Astrocyte (in vitro differentiated cells and primary cell): ENCODE results near the gene PIGB. TPM values are rescaled to one million over a fixed set of nuclear protein-coding genes. Genes with fewer than 3 reads are reported as not detected.

Experiments used
- DNase-seq: peaks from one replicate; pipeline ENCODE4 v3.0.0-alpha.2; 2010; ENCODE audit warnings: low read depth
- FAIRE-seq: peaks from 2 replicates; lab custom pipeline; 2011; peaks lifted over from hg19 to GRCh38; lab: Jason Lieb, UNC
- H2AFZ ChIP-seq: 2 replicates; pipeline ENCODE4 v1.6.0; 2012; ENCODE audit warnings: low read depth, low read length, inconsistent platforms
- H3K27ac ChIP-seq: 2 replicates; pipeline ENCODE4 v1.5.1; 2011; ENCODE audit warnings: low read depth, low read length, inconsistent platforms
- H3K27me3 ChIP-seq: 2 replicates; pipeline ENCODE4 v1.6.0; 2011; ENCODE audit warnings: low read length, inconsistent platforms; ENCODE audit not compliant: insufficient read depth
- H3K36me3 ChIP-seq: 2 replicates; pipeline ENCODE4 v1.5.1; 2011; ENCODE audit warnings: low read length, inconsistent platforms; ENCODE audit not compliant: insufficient read depth
- H3K4me1 ChIP-seq: 2 replicates; pipeline ENCODE4 v1.5.1; 2011; ENCODE audit warnings: low read length, inconsistent platforms; ENCODE audit not compliant: insufficient read depth
- H3K4me2 ChIP-seq: 2 replicates; pipeline ENCODE4 v1.6.0; 2012; ENCODE audit warnings: low read length, inconsistent platforms
- H3K4me3 ChIP-seq: 2 replicates; pipeline ENCODE4 v1.5.1; 2011; ENCODE audit warnings: low read depth, mild to moderate bottlenecking, low read length, inconsistent platforms; ENCODE audit not compliant: insufficient read depth
- H3K79me2 ChIP-seq: 2 replicates; pipeline ENCODE4 v1.6.0; 2012; ENCODE audit warnings: mild to moderate bottlenecking, low read length, inconsistent platforms; ENCODE audit not compliant: insufficient read depth
- H3K9ac ChIP-seq: 2 replicates; pipeline ENCODE4 v1.6.0; 2012; ENCODE audit warnings: mild to moderate bottlenecking, low read length, inconsistent platforms
- H3K9me3 ChIP-seq: 2 replicates; pipeline ENCODE4 v1.5.1; 2012; ENCODE audit warnings: low read depth, mild to moderate bottlenecking, low read length, inconsistent platforms; ENCODE audit not compliant: insufficient read depth
- H4K20me1 ChIP-seq: 2 replicates; pipeline ENCODE4 v1.6.0; 2012; ENCODE audit warnings: low read length, inconsistent platforms; ENCODE audit not compliant: insufficient read depth
- H3K27ac Mint-ChIP-seq: one replicate; pipeline ENCODE4 v1.8.0; 2021; ENCODE audit warnings: mild to moderate bottlenecking, mixed read lengths; ENCODE audit not compliant: unreplicated experiment
- H3K27me3 Mint-ChIP-seq: one replicate; pipeline ENCODE4 v1.8.0; 2021; ENCODE audit warnings: low read depth, mixed read lengths; ENCODE audit not compliant: unreplicated experiment
- H3K36me3 Mint-ChIP-seq: one replicate; pipeline ENCODE4 v1.8.0; 2021; ENCODE audit warnings: low read depth, mixed read lengths; ENCODE audit not compliant: unreplicated experiment
- H3K4me1 Mint-ChIP-seq: one replicate; pipeline ENCODE4 v1.8.0; 2021; ENCODE audit warnings: low read depth, mixed read lengths; ENCODE audit not compliant: unreplicated experiment
- H3K4me3 Mint-ChIP-seq: one replicate; pipeline ENCODE4 v1.8.0; 2021; ENCODE audit warnings: mild to moderate bottlenecking, moderate library complexity, mixed read lengths; ENCODE audit not compliant: unreplicated experiment
- H3K9me3 Mint-ChIP-seq: one replicate; pipeline ENCODE4 v1.8.0; 2021; ENCODE audit warnings: mild to moderate bottlenecking, mixed read lengths; ENCODE audit not compliant: unreplicated experiment
- CTCF ChIP-seq: IDR thresholded peaks from 2 replicates; pipeline ENCODE4 v1.5.1; 2011; ENCODE audit warnings: low read depth, mild to moderate bottlenecking, inconsistent platforms, low read length, moderate library complexity; ENCODE audit not compliant: insufficient read depth
- EZH2 ChIP-seq: IDR thresholded peaks from 2 replicates; pipeline ENCODE4 v1.6.1; 2012; ENCODE audit warnings: mild to moderate bottlenecking, low read length, inconsistent platforms; ENCODE audit not compliant: insufficient read depth
- total RNA-seq: library from RNA; stranded (reverse); gene quantifications from 2 replicates; pipeline ENCODE4 v1.2.1, GENCODE V29; 2021

The PIGB gene
- total RNA-seq, 1 donor from 2014 or later = 10.6 TPM

- Histone ChIP-seq H3K36me3 (no peaks in the 10 kb centered on the region), H3K4me2 (no peak overlapping the region), H3K27me3 (no peaks in the 10 kb centered on the region), H3K27ac (no peak overlapping the region), H3K4me1 (peaks cover 13% of the 10 kb centered on the region), H4K20me1 (peaks cover 7% of the 10 kb centered on the region), H3K79me2 (peaks cover 29% of the 10 kb centered on the region), H2AFZ (no peak overlapping the region), H3K4me3 (no peak overlapping the region), H3K9me3 (no peaks in the 10 kb centered on the region), H3K9ac (no peak overlapping the region)
- FAIRE-seq = no peak
- no peak for DNase-seq
- no peak for TF ChIP-seq CTCF
- Mint-ChIP-seq H3K4me1 (peaks cover 22% of the 10 kb centered on the region), H3K36me3 (peaks cover 3% of the 10 kb centered on the region), H3K9me3 (no peaks in the 10 kb centered on the region), H3K27ac (no peak overlapping the region), H3K4me3 (no peak overlapping the region), H3K27me3 (no peaks in the 10 kb centered on the region)
Measured at GRCh38 chr15:55276324-55276723, 42.7 kb upstream of the PIGB start.

- H3K4me3 Mint-ChIP-seq = no peak overlapping the region
- H3K36me3 Mint-ChIP-seq = no peaks in the 10 kb centered on the region
- no peaks in the 10 kb centered on the region for H3K9me3 ChIP-seq
- TF ChIP-seq CTCF = no peak
- no peak for TF ChIP-seq EZH2
- H3K4me1 Mint-ChIP-seq = peaks cover 26% of the 10 kb centered on the region
- H3K27ac ChIP-seq = no peak overlapping the region
- H2AFZ ChIP-seq = no peak overlapping the region
- H3K4me3 ChIP-seq = no peak overlapping the region
- H3K9ac ChIP-seq = no peak overlapping the region
- peaks cover 7% of the 10 kb centered on the region for H4K20me1 ChIP-seq
- H3K4me1 ChIP-seq = peaks cover 17% of the 10 kb centered on the region
- no peaks in the 10 kb centered on the region for H3K36me3 ChIP-seq
- H3K79me2 ChIP-seq = peaks cover 29% of the 10 kb centered on the region
- peak; percentile 76 for DNase-seq
- no peaks in the 10 kb centered on the region for H3K9me3 Mint-ChIP-seq
- H3K27me3 Mint-ChIP-seq = no peaks in the 10 kb centered on the region
- no peaks in the 10 kb centered on the region for H3K27me3 ChIP-seq
- no peak for FAIRE-seq
- H3K4me2 ChIP-seq = no peak overlapping the region
- peak overlapping the region; percentile 58 for H3K27ac Mint-ChIP-seq
Measured at GRCh38 chr15:55277116-55277564, 41.9 kb upstream of the PIGB start.

GRCh38 chr15:55277715-55278114, 41.3 kb upstream of the PIGB start:
- TF ChIP-seq CTCF = no peak
- no peak for TF ChIP-seq EZH2
- no peaks in the 10 kb centered on the region for H3K36me3 ChIP-seq

More at GRCh38 chr15:55277715-55278114, 41.3 kb upstream of the PIGB start:
- H3K36me3 Mint-ChIP-seq = no peaks in the 10 kb centered on the region
- peaks cover 32% of the 10 kb centered on the region for H3K4me1 Mint-ChIP-seq
- H3K9me3 ChIP-seq = no peaks in the 10 kb centered on the region
- peaks cover 7% of the 10 kb centered on the region for H4K20me1 ChIP-seq
- no peak overlapping the region for H3K4me3 Mint-ChIP-seq
- H3K79me2 ChIP-seq = peaks cover 25% of the 10 kb centered on the region
- H3K27ac Mint-ChIP-seq = no peak overlapping the region
- H3K9me3 Mint-ChIP-seq = no peaks in the 10 kb centered on the region
- no peak overlapping the region for H3K4me2 ChIP-seq
- H3K4me3 ChIP-seq = no peak overlapping the region
- no peak overlapping the region for H2AFZ ChIP-seq
- FAIRE-seq (no peak), DNase-seq (no peak)
- H3K9ac ChIP-seq = no peak overlapping the region
- H3K27ac ChIP-seq = no peak overlapping the region
- H3K27me3 ChIP-seq = no peaks in the 10 kb centered on the region
- no peaks in the 10 kb centered on the region for H3K27me3 Mint-ChIP-seq
- H3K4me1 ChIP-seq = peaks cover 23% of the 10 kb centered on the region
